GM12878 (cell line): Measurements from ENCODE around the gene LHCGR. TPM values are rescaled to one million over a fixed set of nuclear protein-coding genes. Genes with fewer than 3 reads are reported as not detected.

ENCODE experiments used
- ATAC-seq: fragments of 200-7000 bp; cut with Tn5 transposase; 3 replicates; pipeline ENCODE4 v1.9.1; 2020; ENCODE audit warnings: mild to moderate bottlenecking, moderate library complexity
- BruUV-seq: library from RNA; stranded (reverse); fragments of 400-500 nt; replicated peaks from 2 replicates; lab custom pipeline; 2021; lab: Mats Ljungman, UMichigan
- CTCF ChIA-PET: fragments of 300-600 bp; sonication (Branson Sonifier 250); formaldehyde crosslinking; extraction: SDS; loops from one replicate; lab custom pipeline; 2021; ENCODE audit warnings: inconsistent platforms; lab: Yijun Ruan, JAX
- POLR2A ChIA-PET: fragments of 350-600 bp; formaldehyde crosslinking; extraction: SDS; loops from one replicate; lab custom pipeline; 2021; ENCODE audit warnings: inconsistent platforms; lab: Charles Lee
- RAD21 ChIA-PET: fragments of 300-600 bp; sonication (Branson Sonifier 250); formaldehyde crosslinking; loops from one replicate; lab custom pipeline; 2023; ENCODE audit warnings: antibody characterized with exemption; ENCODE audit not compliant: unreplicated experiment; lab: Charles Lee
- SMC1A ChIA-PET: fragments of 300-600 bp; sonication (Branson Sonifier 250); formaldehyde crosslinking; loops from one replicate; lab custom pipeline; 2023; ENCODE audit not compliant: unreplicated experiment, uncharacterized antibody; lab: Charles Lee
- DNase-seq: peaks from one replicate; pipeline ENCODE4 v3.0.0-alpha.2; 2011; ENCODE audit warnings: low read depth, low spot score
- FAIRE-seq: peaks from 3 replicates; lab custom pipeline; 2011; peaks lifted over from hg19 to GRCh38; lab: Jason Lieb, UNC
- H2AFZ ChIP-seq: 2 replicates; pipeline ENCODE4 v1.6.0; 2011; ENCODE audit warnings: low read depth, low read length, control low read depth; ENCODE audit not compliant: control insufficient read depth
- H3K27ac ChIP-seq: 2 replicates; pipeline ENCODE4 v1.5.1; 2011; ENCODE audit warnings: control low read depth; ENCODE audit not compliant: control insufficient read depth, insufficient read depth
- H3K27me3 ChIP-seq, 2 experiments: replicated peaks in 1 of 2; 2 replicates each; pipeline versions ENCODE4 v1.6.0 to v1.6.1; 2011; ENCODE audit warnings: low read length in 1 of 2; ENCODE audit not compliant: control insufficient read depth in 2 of 2, insufficient read depth in 2 of 2
- H3K36me3 ChIP-seq, 2 experiments: 2 replicates each; pipeline ENCODE4 v1.5.1; 2011; ENCODE audit warnings: low read length in 1 of 2; ENCODE audit not compliant: control insufficient read depth in 2 of 2, insufficient read depth in 2 of 2
- H3K4me1 ChIP-seq: 2 replicates; pipeline ENCODE4 v1.6.1; 2011; ENCODE audit warnings: mild to moderate bottlenecking, low read length, moderate library complexity, mixed read lengths; ENCODE audit not compliant: control insufficient read depth, insufficient read depth
- H3K4me2 ChIP-seq: 2 replicates; pipeline ENCODE4 v1.6.0; 2011; ENCODE audit warnings: control low read depth; ENCODE audit not compliant: control insufficient read depth, insufficient read depth
- H3K4me3 ChIP-seq: fragments of 200-600 bp; sonication (generic); 2 replicates; pipeline ENCODE4 v1.5.1; 2016
- H3K79me2 ChIP-seq: 2 replicates; pipeline ENCODE4 v1.6.0; 2011; ENCODE audit warnings: low read length; ENCODE audit not compliant: control insufficient read depth, insufficient read depth
- H3K9ac ChIP-seq: 2 replicates; pipeline ENCODE4 v1.8.0; 2011; ENCODE audit warnings: low read length, control low read depth, mixed read lengths; ENCODE audit not compliant: control insufficient read depth, insufficient read depth
- H3K9me3 ChIP-seq: replicated peaks from 3 replicates; pipeline ENCODE4 v1.5.1; 2011; ENCODE audit warnings: mild to moderate bottlenecking, low read length; ENCODE audit not compliant: control insufficient read depth, insufficient read depth
- H4K20me1 ChIP-seq: 2 replicates; pipeline ENCODE4 v1.6.0; 2011; ENCODE audit not compliant: control insufficient read depth, insufficient read depth
- ELK1 ChIP-seq: IDR thresholded peaks from 2 replicates; pipeline ENCODE4 v1.6.1; 2012; ENCODE audit warnings: low read depth, low read length, improper control_type of control experiment
- HSF1 ChIP-seq: fragments of 150-350 bp; IDR thresholded peaks from 2 replicates; pipeline ENCODE4 v1.6.1; 2014; ENCODE audit warnings: mild to moderate bottlenecking, low read depth, low read length
- IRF5 ChIP-seq: fragments of 450-650 bp; IDR thresholded peaks from 2 replicates; pipeline ENCODE4 v1.6.1; 2017; ENCODE audit warnings: borderline replicate concordance
- NKRF ChIP-seq: fragments of 450-650 bp; conservative IDR thresholded peaks from 2 replicates; pipeline ENCODE4 v1.6.1; 2017; ENCODE audit warnings: mild to moderate bottlenecking, moderate library complexity
- ZBTB4 ChIP-seq: fragments of 450-650 bp; formaldehyde crosslinking; IDR thresholded peaks from 2 replicates; pipeline ENCODE4 v1.4.0; 2022; ENCODE audit warnings: mild to moderate bottlenecking, moderate library complexity
- WGBS: methylation state at CpG from one replicate; pipeline ENCODE4 v1.1.6; 2016; ENCODE audit warnings: low lambda C conversion rate; ENCODE audit not compliant: insufficient replicate concordance, insufficient coverage; ENCODE audit errors: missing lambda C conversion rate; 5-methylcytosine and 5-hydroxymethylcytosine counted together
- in situ Hi-C: fragments of 300-500 bp; cut with MboI; formaldehyde crosslinking; loops from 9 replicates; pipeline ENCODE4 v1.14.3; 2018; ENCODE audit warnings: mixed read lengths
- intact Hi-C: fragments of 100-400 bp; cut with micrococcal nuclease; formaldehyde crosslinking; loops from one replicate; pipeline ENCODE4 v1.14.2; 2022; ENCODE audit not compliant: unreplicated experiment
- polyA plus RNA-seq, 11 experiments: library from polyadenylated mRNA; depleted of rRNA in 4 of 11; unstranded in 6 of 11; stranded (reverse) in 5 of 11; fragments of >200 nt; fragmentation: Nextera tagmentation in 4 of 11; fragmentation: Illumina TruSeq in 1 of 11; extraction: Ambion mirVana in 4 of 11; extraction: Trizol in 1 of 11; gene quantifications; 1 replicate in 1 of 11; 2 replicates in 10 of 11; pipeline versions ENCODE4 v1.2.1 to v1.2.3, GENCODE V29; 2011 to 2016; ENCODE audit warnings: inconsistent platforms in 2 of 11, missing spikeins in 2 of 11, low read depth in 1 of 11
- total RNA-seq, 4 experiments: library from RNA; depleted of rRNA in 3 of 4; stranded (reverse); fragments of >200 nt in 3 of 4; fragmentation: Illumina TruSeq in 1 of 4; extraction: Trizol in 1 of 4; gene quantifications; 2 replicates each; pipeline versions ENCODE4 v1.2.1 to v1.2.3, GENCODE V29; 2013 to 2021

Gene LHCGR
- total and polyA plus RNA-seq, 10 of the 15 experiments (the other 5 are each of a cell fraction or from before 2014, with no cell fraction given): 0.02 to 1.9 (median 0.13) TPM; not detected in 5

GRCh38 chr2:48754874-48755273 is 650 bp downstream of the LHCGR start:
- ChIA-PET SMC1A (interaction anchor here (0.6 kb wide), 1 partner anchor 488 kb away, joined by 3 read pairs; no protein-coding TSS in a partner anchor), RAD21 (no interaction called here), POLR2A (no interaction called here), CTCF (no interaction called here)
- 75% methylated on average over 10 of the region's 10 CpGs for WGBS
- DNase-seq (no peak), FAIRE-seq (no peak), ATAC-seq (no peak)
- H3K4me2 ChIP-seq: peak overlapping the region; percentile 3; the same call in 1 of the 2 replicates
- peaks cover 0 to 13% of the 10 kb centered on the region in 2 experiments; a peak in 3 of 4 replicates for H3K27me3 ChIP-seq
- H3K9ac ChIP-seq: no peak overlapping the region
- H3K4me1 ChIP-seq: peaks cover 11% of the 10 kb centered on the region
- H2AFZ ChIP-seq: no peak overlapping the region
- TF ChIP-seq NKRF: no peak
- TF ChIP-seq IRF5: no peak
- no peak for TF ChIP-seq HSF1
- TF ChIP-seq ELK1: no peak
- no peak for TF ChIP-seq ZBTB4
- intact Hi-C loops: no loop called here
- no peak overlapping the region for H3K27ac ChIP-seq
- no peaks in the 10 kb centered on the region for H4K20me1 ChIP-seq
- BruUV-seq: no TSS peak
- no peaks in the 10 kb centered on the region for H3K79me2 ChIP-seq
- no peak overlapping the region for H3K4me3 ChIP-seq
- no peaks in the 10 kb centered on the region for H3K36me3 ChIP-seq
- in situ Hi-C loops: no loop called here
- no peaks in the 10 kb centered on the region for H3K9me3 ChIP-seq
